SH-SY5Y (cell line): ENCODE measurements around the gene PDXK.

Experiments used
- GATA2 ChIP-seq: IDR thresholded peaks from 2 replicates; pipeline ENCODE4 v1.6.1; 2011; ENCODE audit warnings: mild to moderate bottlenecking, low read depth, low read length
- GATA3 ChIP-seq: IDR thresholded peaks from 2 replicates; pipeline ENCODE4 v1.6.1; 2011; ENCODE audit warnings: low read depth, mild to moderate bottlenecking, low read length, moderate library complexity

PDXK gene

DNA sequence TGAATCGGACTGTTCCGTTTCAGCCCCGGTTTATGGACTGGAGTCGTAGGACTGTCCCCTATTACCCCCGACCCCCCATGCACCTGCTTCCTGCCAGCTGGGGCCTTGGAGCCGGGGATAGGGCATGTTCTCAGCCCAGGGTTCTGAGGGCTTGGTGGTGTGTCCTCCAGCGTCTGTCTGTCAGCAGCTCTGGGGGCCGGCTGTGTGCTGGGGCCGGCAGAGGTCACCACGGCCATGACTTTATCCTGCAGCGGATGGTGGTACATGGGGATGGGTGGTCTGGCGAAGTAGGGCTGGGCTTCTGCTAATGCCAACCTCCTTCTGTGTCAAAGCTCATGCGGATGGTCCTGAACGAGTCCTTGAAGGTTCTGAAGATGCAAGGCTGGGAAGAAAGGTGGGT, 75.9 kb downstream of the PDXK start:
- TF ChIP-seq GATA3 (no peak), GATA2 (no peak)

DNA sequence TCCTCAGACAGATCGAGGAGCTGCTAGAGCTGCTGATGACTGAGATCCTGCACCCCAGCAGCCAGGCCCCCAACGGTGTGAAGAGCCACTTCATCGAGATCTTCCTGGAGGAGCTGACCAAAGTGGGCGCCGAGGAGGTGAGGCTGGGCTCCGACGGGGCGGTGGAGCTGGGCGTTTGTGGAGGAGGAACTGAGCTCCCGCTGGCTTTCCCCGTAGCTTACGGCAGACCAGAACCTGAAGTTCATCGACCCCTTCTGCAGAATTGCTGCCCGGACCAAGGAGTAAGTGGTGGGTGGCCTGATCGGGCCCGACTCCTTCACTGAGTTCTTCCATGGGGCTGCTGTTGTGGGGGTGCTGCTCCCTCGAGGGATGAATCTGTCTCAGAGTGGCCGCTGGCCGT, 78.5 kb downstream of the PDXK start:
- TF ChIP-seq GATA3 (no peak), GATA2 (no peak)

GRCh38 chr21:43797925-43798715, 79.2 kb downstream of the PDXK start:
- no peak for TF ChIP-seq GATA2
- no peak for TF ChIP-seq GATA3

- TF ChIP-seq GATA2: no peak
- no peak for TF ChIP-seq GATA3
Observed at GRCh38 chr21:43799301-43799840, 80.4 kb downstream of the PDXK start.

- TF ChIP-seq GATA2 (no peak), GATA3 (no peak)
Observed at GRCh38 chr21:43800124-43800523, 81.2 kb downstream of the PDXK start.

GRCh38 chr21:43800566-43800965, 81.6 kb downstream of the PDXK start:
- TF ChIP-seq GATA2: no peak
- no peak for TF ChIP-seq GATA3

DNA sequence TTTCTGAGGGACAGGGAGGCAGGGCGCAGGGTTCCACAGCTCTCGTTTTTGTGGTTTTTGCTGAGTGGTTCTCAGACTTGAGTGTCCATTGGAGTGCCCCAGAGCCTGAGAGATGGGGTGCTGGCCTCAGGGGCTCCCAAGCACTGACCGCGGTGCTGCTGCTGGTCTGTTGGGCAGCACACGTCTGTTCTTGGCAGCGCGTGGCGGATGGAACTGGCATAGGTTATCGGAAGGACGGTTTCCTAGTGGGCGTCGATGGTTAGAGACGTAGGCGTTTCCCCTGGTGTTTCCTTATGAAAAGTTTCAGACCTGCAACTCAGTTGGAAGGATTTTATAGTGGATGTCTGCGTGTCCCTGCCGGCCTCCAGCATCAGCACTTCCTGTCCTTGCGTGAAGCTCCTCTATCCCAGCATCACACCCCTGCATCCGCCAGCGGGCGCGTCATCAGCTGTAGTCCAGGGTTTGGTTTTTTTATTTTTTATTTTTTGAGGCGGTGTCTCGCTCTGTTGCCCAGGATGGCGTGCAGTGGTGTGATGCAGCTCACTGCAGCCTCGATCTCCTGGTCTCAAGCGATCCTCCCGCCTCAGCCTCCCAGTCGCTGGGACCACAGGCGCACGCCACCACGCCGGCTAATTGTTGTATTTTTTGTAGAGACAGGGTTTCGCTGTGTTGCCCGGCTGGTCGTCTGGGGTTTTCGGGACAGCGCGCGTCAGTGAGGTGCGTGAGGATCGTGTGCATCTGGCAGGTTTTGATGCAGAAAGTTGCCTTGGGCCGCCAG, 82.3 kb downstream of the PDXK start:
- TF ChIP-seq GATA2 (no peak), GATA3 (no peak)

GRCh38 chr21:43802713-43803313, 83.9 kb downstream of the PDXK start:
- no peak for TF ChIP-seq GATA3

DNA sequence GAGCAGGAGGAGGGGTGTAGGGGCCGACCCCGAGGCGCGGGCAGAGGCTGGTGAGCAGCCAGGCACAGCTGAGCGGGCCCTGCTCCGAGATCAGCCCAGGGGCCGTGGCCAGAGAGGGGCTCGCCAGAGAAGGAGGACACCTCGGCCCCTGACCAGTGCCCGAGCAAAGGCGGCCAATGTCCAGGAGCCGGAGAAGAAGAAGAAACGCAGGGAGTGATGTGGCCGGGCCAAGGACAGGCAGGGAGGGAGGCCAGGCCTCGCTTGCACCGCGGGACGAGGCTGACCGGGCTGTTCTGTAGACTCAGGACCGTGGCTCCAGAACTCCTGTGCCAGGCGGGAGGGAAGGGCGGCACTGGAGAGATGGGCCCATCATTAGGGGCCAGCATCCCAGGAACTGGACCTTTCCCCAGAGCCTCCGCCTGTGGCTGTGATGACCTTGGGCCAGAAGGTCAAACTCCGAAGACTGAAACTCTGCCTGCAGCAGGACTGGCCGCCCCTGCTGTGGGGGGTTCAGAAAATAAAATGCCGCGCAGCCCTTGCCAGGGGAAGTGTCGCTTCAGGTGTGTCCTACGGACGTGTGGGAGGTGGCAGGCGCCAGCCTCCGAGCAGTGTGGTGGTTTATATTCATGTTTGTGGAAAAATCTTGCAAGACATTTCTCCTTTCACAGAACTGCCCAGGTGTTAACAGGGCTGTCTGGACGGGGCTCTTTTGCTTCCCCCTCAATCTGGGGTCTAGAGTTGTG, 84.8 kb downstream of the PDXK start:
- no peak for TF ChIP-seq GATA2
- TF ChIP-seq GATA3: no peak

- TF ChIP-seq GATA3 (no peak), GATA2 (no peak)
Observed at GRCh38 chr21:43805275-43805800, 86.4 kb downstream of the PDXK start.

GRCh38 chr21:43806017-43806710, 87.2 kb downstream of the PDXK start:
- TF ChIP-seq GATA2 (no peak), GATA3 (no peak)

GRCh38 chr21:43808367-43808766, 89.4 kb downstream of the PDXK start:
- no peak for TF ChIP-seq GATA2
- TF ChIP-seq GATA3: no peak

DNA sequence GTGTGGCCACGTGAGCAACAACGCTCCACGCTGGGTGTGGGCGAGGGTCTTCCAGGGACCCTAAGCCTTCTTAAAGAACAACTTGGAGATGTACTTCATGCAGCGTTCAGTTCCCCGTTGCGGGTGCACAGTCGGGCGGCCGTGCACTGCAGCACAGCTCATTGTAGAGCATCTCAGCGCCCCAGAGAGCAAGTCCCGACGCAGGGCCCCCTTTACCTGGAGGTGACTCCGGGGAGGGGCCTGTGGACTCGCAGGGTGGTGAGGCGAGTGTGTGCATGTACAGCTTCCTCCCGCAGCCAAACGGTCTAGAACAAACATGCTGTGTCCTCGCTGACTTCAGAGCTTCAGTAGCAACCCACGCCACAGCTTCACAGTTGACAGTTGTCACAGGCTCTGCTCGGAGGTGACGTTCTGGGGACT, 89.9 kb downstream of the PDXK start:
- TF ChIP-seq GATA3: no peak
- TF ChIP-seq GATA2: no peak
